Keratinocyte (primary cell): ENCODE results near the gene IQGAP3. TPM values are rescaled to one million over a fixed set of nuclear protein-coding genes. Genes with fewer than 3 reads are reported as not detected.

Experiments used
- DNase-seq: peaks from one replicate; pipeline ENCODE4 v3.0.0-alpha.2; 2011; ENCODE audit warnings: low read depth, missing footprints, low spot score
- FAIRE-seq: peaks from 2 replicates; lab custom pipeline; 2011; peaks lifted over from hg19 to GRCh38; lab: Jason Lieb, UNC
- H2AFZ ChIP-seq: 2 replicates; pipeline ENCODE4 v1.6.0; 2012; ENCODE audit warnings: low read length, control low read depth, inconsistent platforms; ENCODE audit not compliant: control insufficient read depth
- H3K27ac ChIP-seq: 2 replicates; pipeline ENCODE4 v1.5.1; 2011; ENCODE audit warnings: low read length; ENCODE audit not compliant: control insufficient read depth, insufficient read depth
- H3K27me3 ChIP-seq: 3 replicates; pipeline ENCODE4 v1.6.0; 2011; ENCODE audit warnings: low read length; ENCODE audit not compliant: control insufficient read depth, insufficient read depth; ENCODE audit errors: extremely low read depth
- H3K36me3 ChIP-seq, 2 experiments: 2 replicates in 1 of 2; 3 replicates in 1 of 2; pipeline ENCODE4 v1.5.1; 2011; ENCODE audit warnings: low read length in 2 of 2, mild to moderate bottlenecking in 1 of 2; ENCODE audit not compliant: control insufficient read depth in 2 of 2, insufficient read depth in 2 of 2; ENCODE audit errors: extremely low read depth in 1 of 2
- H3K4me1 ChIP-seq: 3 replicates; pipeline ENCODE4 v1.5.1; 2011; ENCODE audit warnings: low read length; ENCODE audit not compliant: control insufficient read depth, insufficient read depth; ENCODE audit errors: extremely low read depth
- H3K4me2 ChIP-seq: 3 replicates; pipeline ENCODE4 v1.6.0; 2011; ENCODE audit warnings: low read depth, low read length; ENCODE audit not compliant: control insufficient read depth, insufficient read depth; ENCODE audit errors: extremely low read depth
- H3K4me3 ChIP-seq, 3 experiments: fragments of 200-600 bp in 1 of 3; sonication (generic) in 1 of 3; 2 replicates in 2 of 3; 3 replicates in 1 of 3; pipeline ENCODE4 v1.5.1; 2011 to 2016; ENCODE audit warnings: low read length in 3 of 3, mild to moderate bottlenecking in 3 of 3, control low read depth in 2 of 3, inconsistent platforms in 1 of 3, low read depth in 1 of 3, mixed read lengths in 1 of 3, mixed run types in 1 of 3, moderate library complexity in 1 of 3; ENCODE audit not compliant: control insufficient read depth in 2 of 3, insufficient read depth in 2 of 3; ENCODE audit errors: extremely low read depth in 1 of 3
- H3K79me2 ChIP-seq: 2 replicates; pipeline ENCODE4 v1.6.0; 2012; ENCODE audit warnings: low read length; ENCODE audit not compliant: control insufficient read depth, insufficient read depth
- H3K9ac ChIP-seq: 3 replicates; pipeline ENCODE4 v1.6.0; 2011; ENCODE audit warnings: low read length; ENCODE audit not compliant: control insufficient read depth, insufficient read depth; ENCODE audit errors: extremely low read depth
- H3K9me1 ChIP-seq: 3 replicates; pipeline ENCODE4 v1.6.0; 2011; ENCODE audit warnings: low read length; ENCODE audit not compliant: control insufficient read depth, insufficient read depth; ENCODE audit errors: extremely low read depth
- H3K9me3 ChIP-seq: 2 replicates; pipeline ENCODE4 v1.5.1; 2012; ENCODE audit warnings: low read depth, low read length; ENCODE audit not compliant: control insufficient read depth
- H4K20me1 ChIP-seq: 3 replicates; pipeline ENCODE4 v1.6.0; 2011; ENCODE audit warnings: low read length; ENCODE audit not compliant: control insufficient read depth, insufficient read depth; ENCODE audit errors: extremely low read depth
- EZH2 ChIP-seq: IDR thresholded peaks from one replicate; pipeline ENCODE4 v1.6.1; 2012; ENCODE audit warnings: inconsistent platforms, mild to moderate bottlenecking, low read length, moderate library complexity
- dilution Hi-C: fragments of 300-500 bp; cut with MboI; formaldehyde crosslinking; loops from one replicate; pipeline ENCODE4 v1.7.0; 2020; ENCODE audit warnings: low sequenced_read_pairs; ENCODE audit not compliant: extremely low pct_ligation_motif_present
- polyA plus RNA-seq, 5 experiments: library from polyadenylated mRNA; depleted of rRNA in 3 of 5; stranded (reverse) in 3 of 5; stranded (forward) in 1 of 5; unstranded in 1 of 5; fragments of >200 nt; gene quantifications; 1 replicate in 1 of 5; 2 replicates in 3 of 5; 3 replicates in 1 of 5; pipeline versions ENCODE4 v1.2.1 to v1.2.3, GENCODE V29; 2011 to 2012; ENCODE audit warnings: missing spikeins in 2 of 5, low read depth in 1 of 5, low replicate concordance in 1 of 5
- TF ChIP-seq, protein P1 (sequence below), 3 experiments: IDR thresholded peaks in 1 of 3; conservative IDR thresholded peaks in 1 of 3; optimal IDR thresholded peaks in 1 of 3; 2 replicates in 2 of 3; 3 replicates in 1 of 3; pipeline versions ENCODE3 to v1.5.1; 2011; ENCODE audit warnings: low read length in 3 of 3, mild to moderate bottlenecking in 3 of 3, moderate library complexity in 2 of 3, control low read depth in 1 of 3, inconsistent platforms in 1 of 3; ENCODE audit not compliant: insufficient read depth in 2 of 3; ENCODE audit errors: extremely low read depth in 1 of 3

The IQGAP3 gene
- polyA plus RNA-seq, 1 donor (not counting 4 experiments of a cell fraction or from before 2014, with no cell fraction given): 5.3 TPM

DNA sequence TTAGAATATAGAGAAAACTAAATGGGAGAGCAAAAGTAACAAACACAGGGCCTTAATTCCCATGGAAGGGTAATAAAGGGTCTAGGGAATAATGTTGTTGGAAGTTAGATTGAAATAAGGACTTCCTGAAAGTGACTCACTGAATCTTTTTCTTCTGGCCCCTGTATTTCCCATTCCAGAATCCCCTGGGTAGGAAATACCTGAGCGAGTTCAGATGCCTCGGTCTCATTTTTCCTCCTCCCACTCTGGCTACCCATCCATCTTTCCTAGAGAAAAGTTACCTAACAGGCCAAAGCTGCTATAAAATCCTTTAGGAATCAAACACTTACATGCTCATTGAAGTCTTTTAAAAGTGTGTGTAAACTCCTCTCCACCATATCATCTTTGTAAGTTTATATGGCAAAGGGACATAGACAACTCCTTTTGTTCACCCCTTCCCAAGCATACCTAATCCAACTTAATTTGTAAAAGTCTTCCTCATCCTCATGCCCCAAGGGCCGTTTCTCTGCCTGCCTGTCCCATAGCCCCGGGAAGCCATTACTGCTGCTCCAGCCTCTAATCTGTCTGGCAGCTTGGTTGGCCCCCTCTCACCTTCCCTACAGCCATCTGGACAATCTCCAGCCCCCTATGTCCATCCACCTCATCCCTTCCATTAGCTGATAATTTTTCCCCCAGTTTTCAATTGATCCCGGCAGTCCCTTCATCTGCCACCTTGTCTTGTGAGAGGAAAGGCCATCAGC lies 68.5 kb downstream of the IQGAP3 start:
- dilution Hi-C loops: no loop called here

DNA sequence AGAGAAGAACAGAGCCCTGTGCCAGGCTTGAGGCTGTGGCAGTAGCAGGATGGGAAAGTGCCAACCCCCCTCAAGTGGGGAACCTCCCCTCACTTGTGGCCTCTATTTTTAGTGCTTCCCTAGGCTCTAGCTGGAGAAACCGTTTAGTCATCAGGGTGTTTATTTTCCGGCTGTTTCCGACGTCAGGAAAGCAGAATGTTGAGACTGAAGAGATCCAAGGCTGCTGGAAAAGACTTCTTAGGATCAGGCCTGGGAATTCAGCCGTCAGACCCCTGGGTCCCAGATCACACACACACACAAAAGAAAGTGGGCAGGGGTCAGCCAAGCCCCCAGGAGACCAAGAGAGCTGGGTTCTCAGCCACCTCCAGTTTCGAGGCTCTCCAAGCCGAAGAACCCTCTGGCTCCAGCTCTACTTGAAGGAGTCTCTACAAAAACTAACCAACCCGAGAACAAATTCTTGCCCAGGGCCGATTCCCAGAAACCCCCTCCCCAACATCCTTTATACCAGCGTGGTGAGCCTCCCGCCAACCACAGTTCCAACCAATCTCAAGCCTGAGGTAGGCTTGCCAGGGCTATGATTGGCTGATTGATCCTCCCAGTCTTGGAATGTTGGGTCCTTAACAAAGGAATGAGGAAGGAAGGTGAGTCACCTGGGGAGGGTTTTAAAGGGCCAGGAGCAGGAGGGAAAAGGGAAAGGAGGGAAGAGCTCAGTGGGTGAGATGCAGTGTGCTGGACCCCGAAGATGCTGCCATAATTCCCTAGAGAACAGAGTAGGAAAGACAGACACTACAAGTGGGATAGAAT lies 69.3 kb downstream of the IQGAP3 start:
- H3K27ac ChIP-seq: peak overlapping the region; percentile 98
- peak overlapping the region; percentile 4 for H2AFZ ChIP-seq
- dilution Hi-C loops: no loop called here
- TF ChIP-seq, protein P1, sequence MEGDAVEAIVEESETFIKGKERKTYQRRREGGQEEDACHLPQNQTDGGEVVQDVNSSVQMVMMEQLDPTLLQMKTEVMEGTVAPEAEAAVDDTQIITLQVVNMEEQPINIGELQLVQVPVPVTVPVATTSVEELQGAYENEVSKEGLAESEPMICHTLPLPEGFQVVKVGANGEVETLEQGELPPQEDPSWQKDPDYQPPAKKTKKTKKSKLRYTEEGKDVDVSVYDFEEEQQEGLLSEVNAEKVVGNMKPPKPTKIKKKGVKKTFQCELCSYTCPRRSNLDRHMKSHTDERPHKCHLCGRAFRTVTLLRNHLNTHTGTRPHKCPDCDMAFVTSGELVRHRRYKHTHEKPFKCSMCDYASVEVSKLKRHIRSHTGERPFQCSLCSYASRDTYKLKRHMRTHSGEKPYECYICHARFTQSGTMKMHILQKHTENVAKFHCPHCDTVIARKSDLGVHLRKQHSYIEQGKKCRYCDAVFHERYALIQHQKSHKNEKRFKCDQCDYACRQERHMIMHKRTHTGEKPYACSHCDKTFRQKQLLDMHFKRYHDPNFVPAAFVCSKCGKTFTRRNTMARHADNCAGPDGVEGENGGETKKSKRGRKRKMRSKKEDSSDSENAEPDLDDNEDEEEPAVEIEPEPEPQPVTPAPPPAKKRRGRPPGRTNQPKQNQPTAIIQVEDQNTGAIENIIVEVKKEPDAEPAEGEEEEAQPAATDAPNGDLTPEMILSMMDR (optimal IDR thresholded peaks at IDR 0.05 in 1 of 3, IDR thresholded peaks at IDR 0.05 in 1 of 3, conservative IDR thresholded peaks at IDR 0.05 in 1 of 3; ENCODE audit: extremely low read depth in 1 of 3, insufficient read depth in 2 of 3, low read length in 3 of 3): no peak
- no peak for TF ChIP-seq EZH2
- no peaks in the 10 kb centered on the region for H3K27me3 ChIP-seq
- H3K79me2 ChIP-seq: peaks cover 24% of the 10 kb centered on the region
- peak overlapping the region in 2 of 3 experiments; percentile 32 to 33 for H3K4me3 ChIP-seq
- H3K4me1 ChIP-seq: peaks cover 48% of the 10 kb centered on the region
- H4K20me1 ChIP-seq: peaks cover 7% of the 10 kb centered on the region
- H3K9ac ChIP-seq: peak overlapping the region; percentile 81
- H3K36me3 ChIP-seq: no peaks in the 10 kb centered on the region
- DNase-seq (peak; percentile 85), FAIRE-seq (peak; percentile 66)
- H3K9me3 ChIP-seq: no peaks in the 10 kb centered on the region
- H3K4me2 ChIP-seq: peak overlapping the region; percentile 85
- peaks cover 3% of the 10 kb centered on the region for H3K9me1 ChIP-seq

More for the DNA sequence above, 68.5 kb downstream of the IQGAP3 start:
- H3K27me3 ChIP-seq: no peaks in the 10 kb centered on the region
- peaks cover 42% of the 10 kb centered on the region for H3K4me1 ChIP-seq
- H3K9me3 ChIP-seq: no peaks in the 10 kb centered on the region
- TF ChIP-seq EZH2: no peak
- TF ChIP-seq, protein P1 (optimal IDR thresholded peaks at IDR 0.05 in 1 of 3, IDR thresholded peaks at IDR 0.05 in 1 of 3, conservative IDR thresholded peaks at IDR 0.05 in 1 of 3; ENCODE audit: extremely low read depth in 1 of 3, insufficient read depth in 2 of 3, low read length in 3 of 3): no peak
- peaks cover 16% of the 10 kb centered on the region for H3K79me2 ChIP-seq
- peaks cover under 1% of the 10 kb centered on the region for H4K20me1 ChIP-seq
- peak overlapping the region; percentile 98 for H3K27ac ChIP-seq
- H3K36me3 ChIP-seq: no peaks in the 10 kb centered on the region
- H2AFZ ChIP-seq: no peak overlapping the region
- H3K9ac ChIP-seq: peak overlapping the region; percentile 33
- DNase-seq: no peak
- peak overlapping the region; percentile 85 for H3K4me2 ChIP-seq
- FAIRE-seq: no peak
- no peak overlapping the region for H3K4me3 ChIP-seq
- H3K9me1 ChIP-seq: no peaks in the 10 kb centered on the region
